ENCODE data around the gene EFCC1.

The EFCC1 gene

DNA sequence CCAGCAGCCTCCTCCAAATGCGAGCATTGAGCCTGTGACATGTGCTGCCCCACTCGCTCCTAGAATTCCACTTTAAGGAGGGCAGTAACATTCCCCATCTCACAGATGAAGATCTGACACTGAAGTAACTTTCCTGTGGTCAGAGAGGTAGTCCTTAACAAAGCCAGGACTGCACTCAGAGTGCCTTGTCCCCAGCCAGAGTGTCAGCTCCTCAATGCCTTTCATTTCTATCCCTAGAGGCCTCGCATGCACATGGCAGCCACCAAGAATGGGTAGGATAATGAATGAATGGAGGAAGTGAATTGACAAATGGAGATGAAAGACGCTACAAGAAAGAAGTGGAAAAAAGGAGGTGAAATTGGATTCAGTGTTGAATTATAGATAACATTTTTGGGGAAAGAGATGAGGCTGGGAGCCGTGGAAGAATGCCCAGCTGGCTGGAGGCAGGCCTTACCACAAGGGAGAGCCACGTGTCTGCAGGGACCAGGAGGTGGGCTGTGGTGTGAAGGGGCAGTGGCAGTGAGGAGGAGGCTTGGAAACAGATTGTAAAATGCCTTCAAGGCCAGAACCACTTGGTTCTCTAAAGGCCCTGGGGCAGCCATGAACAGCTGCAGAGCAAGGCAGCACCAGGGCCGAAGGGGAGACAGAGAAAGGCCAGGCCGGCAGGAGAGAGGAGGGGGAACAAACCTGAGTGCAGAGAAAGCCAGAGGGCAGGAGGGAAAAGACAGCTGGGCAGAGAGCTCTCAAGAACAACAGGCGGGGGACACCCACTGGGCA lies 17.6 kb upstream of the EFCC1 start:
- DNase-seq (ENCODE audit: low read depth, low spot score), result no peak
- TF ChIP-seq, protein P1, sequence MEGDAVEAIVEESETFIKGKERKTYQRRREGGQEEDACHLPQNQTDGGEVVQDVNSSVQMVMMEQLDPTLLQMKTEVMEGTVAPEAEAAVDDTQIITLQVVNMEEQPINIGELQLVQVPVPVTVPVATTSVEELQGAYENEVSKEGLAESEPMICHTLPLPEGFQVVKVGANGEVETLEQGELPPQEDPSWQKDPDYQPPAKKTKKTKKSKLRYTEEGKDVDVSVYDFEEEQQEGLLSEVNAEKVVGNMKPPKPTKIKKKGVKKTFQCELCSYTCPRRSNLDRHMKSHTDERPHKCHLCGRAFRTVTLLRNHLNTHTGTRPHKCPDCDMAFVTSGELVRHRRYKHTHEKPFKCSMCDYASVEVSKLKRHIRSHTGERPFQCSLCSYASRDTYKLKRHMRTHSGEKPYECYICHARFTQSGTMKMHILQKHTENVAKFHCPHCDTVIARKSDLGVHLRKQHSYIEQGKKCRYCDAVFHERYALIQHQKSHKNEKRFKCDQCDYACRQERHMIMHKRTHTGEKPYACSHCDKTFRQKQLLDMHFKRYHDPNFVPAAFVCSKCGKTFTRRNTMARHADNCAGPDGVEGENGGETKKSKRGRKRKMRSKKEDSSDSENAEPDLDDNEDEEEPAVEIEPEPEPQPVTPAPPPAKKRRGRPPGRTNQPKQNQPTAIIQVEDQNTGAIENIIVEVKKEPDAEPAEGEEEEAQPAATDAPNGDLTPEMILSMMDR (IDR thresholded peaks at IDR 0.05; ENCODE audit: insufficient read depth, low read length, missing control alignments), result no peak
- ChIA-PET CTCF (interaction anchor here (0.7 to 10.1 kb wide), 4 partner anchors 12 to 262 kb away, joined by 3 to 97 read pairs (median 3); no protein-coding TSS in a partner anchor), POLR2A (no interaction called here)
- H3K4me3 ChIP-seq (ENCODE audit: low read depth, low read length), result no peak overlapping the region

DNA sequence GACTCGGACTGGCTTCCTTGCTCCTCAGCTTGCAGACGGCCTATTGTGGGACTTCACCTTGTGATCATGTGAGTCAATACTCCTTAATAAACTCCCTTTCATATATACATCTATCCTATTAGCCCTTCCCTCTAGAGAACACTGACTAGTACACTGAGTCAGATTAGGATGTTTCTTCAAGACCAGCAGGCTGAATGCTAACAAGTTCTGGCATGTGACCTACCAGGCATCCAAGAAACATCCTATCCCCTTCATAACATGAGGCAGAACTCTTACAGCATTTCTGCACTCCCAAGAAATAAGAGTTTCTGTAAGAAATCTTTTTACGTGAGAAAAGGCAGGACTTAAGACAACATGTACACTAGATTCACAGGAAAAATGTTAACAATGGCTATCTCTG lies 16.5 kb upstream of the EFCC1 start:
- CTCF ChIA-PET, result interaction anchor here (0.7 to 10.1 kb wide), 2 partner anchors 13 to 256 kb away, joined by 3 to 97 read pairs; no protein-coding TSS in a partner anchor

DNA sequence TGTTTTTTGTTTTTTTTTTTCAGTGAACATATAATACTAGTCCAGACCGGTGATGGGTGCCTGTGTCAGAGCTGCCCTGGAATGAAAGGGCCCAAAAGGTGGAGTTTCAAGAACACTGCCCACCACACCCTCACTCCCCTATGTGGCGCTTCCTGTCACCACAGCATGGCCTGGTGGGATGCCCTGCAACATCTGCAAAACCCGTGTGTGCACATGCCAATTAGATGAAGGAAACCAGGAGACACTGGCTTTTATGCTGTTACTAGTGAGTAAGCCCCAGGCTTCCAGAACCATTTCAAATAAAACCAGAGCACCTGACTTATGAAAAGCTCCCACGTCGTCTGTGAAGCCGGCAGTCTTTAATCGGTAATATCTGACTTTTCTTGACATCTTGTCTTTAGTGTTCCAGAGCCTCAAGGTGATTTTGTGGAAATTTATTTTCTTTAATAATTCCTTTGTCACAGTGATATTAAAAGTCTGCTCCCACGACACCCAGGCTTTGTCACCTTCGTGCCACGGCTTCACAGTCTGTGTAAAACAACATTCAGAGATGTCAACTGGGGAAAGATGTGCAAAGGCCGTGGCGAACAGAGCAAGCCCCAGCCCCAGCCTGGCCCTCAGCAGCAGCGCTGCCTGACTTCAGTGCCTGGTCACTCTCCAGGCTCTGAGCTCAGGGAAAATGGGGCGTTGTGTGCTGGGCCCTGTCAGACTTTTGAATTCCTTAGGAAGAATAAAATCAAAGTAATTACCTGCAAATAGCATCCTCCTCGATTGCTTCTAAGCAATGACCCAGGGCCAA lies 13.6 kb upstream of the EFCC1 start:
- TF ChIP-seq, protein P1 (IDR thresholded peaks at IDR 0.05; ENCODE audit: insufficient read depth, low read length, missing control alignments), result no peak
- no peak for DNase-seq (ENCODE audit: low read depth, low spot score)
- POLR2A ChIA-PET, result no interaction called here
- CTCF ChIA-PET, result interaction anchor here (1.0 to 10.1 kb wide), 2 partner anchors 16 to 21 kb away, joined by 3 to 97 read pairs; no protein-coding TSS in a partner anchor
- no peak overlapping the region for H3K4me3 ChIP-seq (ENCODE audit: low read depth, low read length)

More for the DNA sequence above, 16.5 kb upstream of the EFCC1 start:
- H3K4me3 ChIP-seq (ENCODE audit: low read depth, low read length), result no peak overlapping the region
- POLR2A ChIA-PET, result no interaction called here
- TF ChIP-seq, protein P1 (IDR thresholded peaks at IDR 0.05; ENCODE audit: insufficient read depth, low read length, missing control alignments), result no peak
- peak; percentile 23 for DNase-seq (ENCODE audit: low read depth, low spot score)

DNA sequence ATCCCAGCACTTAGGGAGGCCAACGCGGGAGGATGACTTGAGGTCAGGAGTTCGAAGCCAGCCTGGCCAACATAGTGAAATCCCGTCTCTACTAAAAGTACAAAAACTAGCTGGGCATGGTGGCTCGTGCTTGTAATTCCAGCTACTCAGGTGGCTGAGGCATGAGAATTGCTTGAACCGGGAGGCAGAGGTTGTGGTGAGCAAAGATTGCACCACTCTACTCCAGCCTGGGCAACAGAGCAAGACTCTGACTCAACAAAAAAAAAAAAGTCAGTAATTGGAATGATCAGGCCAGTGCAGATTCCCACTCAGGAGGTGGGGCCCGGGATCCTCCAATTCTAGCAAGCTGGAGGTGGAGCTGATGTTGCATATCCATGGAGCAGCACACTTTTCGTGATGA lies 12.8 kb upstream of the EFCC1 start:
- no peak for DNase-seq (ENCODE audit: low read depth, low spot score)
- POLR2A ChIA-PET, result no interaction called here
- no peak overlapping the region for H3K4me3 ChIP-seq (ENCODE audit: low read depth, low read length)
- CTCF ChIA-PET, result interaction anchor here (1.0 to 10.1 kb wide), 2 partner anchors 17 to 22 kb away, joined by 3 to 97 read pairs; no protein-coding TSS in a partner anchor
- TF ChIP-seq, protein P1 (IDR thresholded peaks at IDR 0.05; ENCODE audit: insufficient read depth, low read length, missing control alignments), result no peak

DNA sequence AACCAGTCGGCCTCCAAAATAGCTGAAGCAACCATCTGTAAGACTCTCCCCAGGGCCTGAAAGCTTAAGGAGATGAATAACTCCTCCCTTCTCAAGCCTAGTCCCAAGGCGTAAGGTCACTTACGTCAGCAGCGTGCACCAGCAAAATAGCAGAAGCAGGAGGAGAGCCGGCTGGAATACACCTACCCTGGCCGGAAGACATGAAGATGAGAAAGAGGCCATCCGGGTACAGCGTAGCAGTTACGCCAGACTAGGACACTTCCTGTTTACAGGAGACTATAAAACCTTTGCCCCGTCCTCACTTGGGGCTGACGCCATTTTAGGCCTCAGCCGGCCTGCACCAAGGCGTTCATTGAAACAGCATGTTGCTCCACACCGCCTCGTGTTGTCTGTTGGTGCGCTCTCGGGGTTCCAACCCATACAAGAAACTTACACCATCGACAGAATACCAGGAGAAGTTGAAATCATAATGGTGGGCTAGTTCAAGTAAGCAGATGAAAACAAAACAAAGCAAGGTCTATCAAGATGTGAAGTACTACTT lies 9.7 kb upstream of the EFCC1 start:
- ChIA-PET POLR2A (no interaction called here), CTCF (interaction anchor here (1.2 kb wide), 1 partner anchor 62 kb away, joined by 3 read pairs; no protein-coding TSS in a partner anchor)
- TF ChIP-seq, protein P1 (IDR thresholded peaks at IDR 0.05; ENCODE audit: insufficient read depth, low read length, missing control alignments), result no peak
- no peak for DNase-seq (ENCODE audit: low read depth, low spot score)
- H3K4me3 ChIP-seq (ENCODE audit: low read depth, low read length), result no peak overlapping the region
